NCI-H446 (cell line): ENCODE measurements around the gene PRDM16.

Experiments
- DNase-seq, 2 experiments: peaks; one replicate each; lab custom pipeline; 2025; lab: John Stamatoyannopoulos, UW

Gene PRDM16

DNA sequence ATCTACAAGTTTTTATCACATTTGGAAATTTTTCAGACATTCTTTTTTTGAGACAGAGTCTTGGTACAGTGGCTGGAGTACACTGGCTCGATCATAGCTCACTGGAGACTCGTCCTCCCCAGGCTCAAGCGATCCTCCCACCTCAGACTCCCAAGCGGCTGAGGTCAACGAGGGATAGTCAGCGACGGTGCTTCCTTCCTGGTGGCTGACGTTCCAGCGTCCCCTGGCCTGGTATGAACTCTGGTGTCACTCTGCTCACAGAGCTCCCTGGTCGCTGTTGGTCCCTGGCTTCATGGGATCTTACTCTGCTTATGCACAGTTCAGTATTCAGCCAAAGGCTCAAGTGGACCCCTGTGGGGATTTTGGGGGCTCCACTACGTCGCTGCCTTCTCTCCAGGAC lies 382.0 kb downstream of the PRDM16 start:
- no peak for DNase-seq

DNA sequence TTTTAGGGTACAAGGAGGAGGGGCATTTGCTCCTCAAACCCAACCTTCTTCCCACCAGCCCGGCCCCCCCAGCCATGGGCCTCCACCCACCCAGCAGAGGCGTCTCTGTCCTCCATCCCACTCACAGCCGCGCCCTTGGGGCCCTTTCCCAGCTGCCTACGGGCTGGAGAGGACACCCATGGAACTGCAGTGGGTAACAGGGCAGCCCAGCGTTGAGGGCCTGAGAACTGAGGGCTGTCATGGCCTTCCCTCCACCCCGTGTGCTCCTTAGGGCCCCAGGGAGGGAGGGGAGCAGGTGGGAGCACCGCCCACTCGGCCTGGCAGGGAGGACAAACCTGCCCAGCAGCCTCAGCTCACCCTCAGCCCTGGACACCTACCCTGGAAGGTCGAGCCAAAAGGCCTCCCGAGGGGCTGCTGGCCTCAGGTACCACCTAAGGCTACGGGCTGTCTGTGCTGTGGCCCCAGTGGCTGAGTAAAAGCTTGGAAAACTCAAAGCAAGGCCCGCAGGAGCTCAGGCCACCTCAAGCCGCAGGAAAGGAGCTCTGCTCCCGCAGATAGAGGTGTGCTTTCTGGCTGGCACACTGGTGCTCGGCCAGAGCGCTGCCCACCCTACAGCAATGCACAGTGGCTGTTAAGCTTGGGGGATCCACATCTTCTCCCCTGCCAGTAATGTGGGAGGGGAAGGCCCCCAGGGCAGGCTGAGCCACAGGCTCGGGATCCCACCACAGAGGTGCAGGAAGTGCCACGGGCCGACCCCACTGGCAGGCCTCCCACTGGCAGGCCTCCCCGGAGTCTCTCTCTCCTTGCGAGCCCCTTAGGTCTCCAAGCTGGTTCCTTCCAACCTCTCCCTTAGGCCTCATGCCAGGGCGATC lies 383.2 kb downstream of the PRDM16 start:
- DNase-seq: no peak

DNA sequence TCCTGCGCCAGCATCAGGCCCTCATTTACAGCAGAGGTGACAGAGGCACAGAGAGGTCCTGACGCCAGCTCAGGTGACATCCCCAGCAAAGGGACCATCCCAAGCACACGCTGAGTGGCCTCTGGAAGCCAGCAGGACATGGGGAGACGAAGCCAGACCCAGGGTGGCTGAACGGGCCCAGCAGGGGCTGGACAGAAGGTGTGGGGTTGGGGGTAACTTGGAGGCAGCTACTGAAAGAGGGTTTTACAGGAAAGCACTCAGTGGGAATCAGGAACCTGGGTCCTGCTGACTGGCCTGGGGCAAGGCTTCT lies 383.8 kb downstream of the PRDM16 start:
- no peak for DNase-seq

DNA sequence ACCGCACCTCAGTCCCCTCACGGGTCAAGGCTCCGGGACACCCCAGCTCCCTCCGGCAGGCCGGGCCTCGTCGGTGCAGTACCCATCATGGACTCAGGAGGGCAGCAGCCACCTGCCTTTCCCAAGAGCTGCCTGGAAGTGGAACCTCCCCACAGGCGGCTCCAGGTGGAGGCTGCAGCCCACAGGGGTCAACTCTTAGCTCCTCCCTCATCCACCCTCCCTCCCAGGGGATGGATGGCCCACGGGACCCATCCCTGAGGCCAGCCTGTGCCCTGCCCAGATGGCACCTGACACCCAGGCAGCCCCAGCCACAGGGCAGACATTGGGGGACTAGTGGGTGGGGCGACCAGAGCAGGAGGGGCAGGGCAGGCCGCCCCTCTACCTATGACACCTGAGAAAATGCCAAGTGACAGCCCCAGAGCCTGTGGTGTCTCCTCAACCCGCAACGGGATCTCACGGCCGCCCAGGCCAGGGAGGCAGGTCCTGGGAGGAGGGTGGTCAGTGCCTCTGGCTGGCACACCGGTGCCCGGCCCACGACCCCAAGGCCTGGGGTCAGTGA lies 384.3 kb downstream of the PRDM16 start:
- DNase-seq: peak; percentile 32 to 67

DNA sequence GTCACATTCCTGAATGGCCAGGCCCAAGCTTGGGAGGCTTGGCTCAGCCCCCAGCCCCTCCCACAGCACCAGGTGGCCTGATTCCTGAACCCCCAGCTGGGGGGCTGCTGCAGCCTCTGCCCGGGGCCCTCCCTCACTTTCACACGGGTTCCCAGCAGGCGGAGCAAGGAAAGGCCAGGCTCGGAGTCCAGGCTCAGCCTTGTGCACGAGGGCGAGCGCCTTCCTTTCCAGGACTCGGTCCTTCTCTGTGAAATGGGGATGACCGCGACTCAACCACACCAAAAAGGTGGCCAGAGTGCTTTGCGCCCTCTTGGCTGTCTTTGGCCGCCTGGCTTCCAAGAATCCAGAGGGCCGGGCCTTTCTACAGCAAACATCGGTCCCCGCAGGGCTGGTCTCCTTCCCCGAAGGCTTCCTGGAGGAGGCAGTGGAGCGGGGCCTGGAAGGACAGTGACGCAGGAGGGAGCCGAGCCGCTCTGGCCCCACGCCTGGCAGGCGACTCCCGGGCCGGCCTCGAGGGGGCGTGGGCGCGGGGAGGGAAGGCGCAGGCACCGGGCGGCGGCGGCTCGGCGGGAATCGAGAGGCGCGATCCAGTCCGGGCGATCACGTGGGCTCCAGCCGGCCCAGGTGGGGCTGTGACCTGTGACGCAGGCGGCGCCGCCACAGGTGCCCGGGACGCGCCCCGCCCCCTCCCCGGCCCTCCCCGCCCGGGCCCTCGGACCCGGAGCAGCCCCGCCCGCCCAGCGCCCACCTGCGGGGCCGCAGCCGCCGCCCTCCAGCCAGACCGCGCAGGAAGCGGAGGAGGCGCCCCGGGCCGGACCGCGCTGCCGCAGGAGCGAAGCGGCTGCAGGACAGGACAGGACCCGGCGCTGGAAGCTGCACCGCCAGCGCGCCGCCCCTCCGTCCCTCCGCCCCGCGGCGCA lies 385.1 kb downstream of the PRDM16 start, which contains the start of gene ARHGEF16:
Gene ARHGEF16, plus strand, starts transcription at position 775 of the 920 bp plus-strand sequence. CDS start 8,420 bp downstream, outside the sequence.
- DNase-seq: no peak

DNA sequence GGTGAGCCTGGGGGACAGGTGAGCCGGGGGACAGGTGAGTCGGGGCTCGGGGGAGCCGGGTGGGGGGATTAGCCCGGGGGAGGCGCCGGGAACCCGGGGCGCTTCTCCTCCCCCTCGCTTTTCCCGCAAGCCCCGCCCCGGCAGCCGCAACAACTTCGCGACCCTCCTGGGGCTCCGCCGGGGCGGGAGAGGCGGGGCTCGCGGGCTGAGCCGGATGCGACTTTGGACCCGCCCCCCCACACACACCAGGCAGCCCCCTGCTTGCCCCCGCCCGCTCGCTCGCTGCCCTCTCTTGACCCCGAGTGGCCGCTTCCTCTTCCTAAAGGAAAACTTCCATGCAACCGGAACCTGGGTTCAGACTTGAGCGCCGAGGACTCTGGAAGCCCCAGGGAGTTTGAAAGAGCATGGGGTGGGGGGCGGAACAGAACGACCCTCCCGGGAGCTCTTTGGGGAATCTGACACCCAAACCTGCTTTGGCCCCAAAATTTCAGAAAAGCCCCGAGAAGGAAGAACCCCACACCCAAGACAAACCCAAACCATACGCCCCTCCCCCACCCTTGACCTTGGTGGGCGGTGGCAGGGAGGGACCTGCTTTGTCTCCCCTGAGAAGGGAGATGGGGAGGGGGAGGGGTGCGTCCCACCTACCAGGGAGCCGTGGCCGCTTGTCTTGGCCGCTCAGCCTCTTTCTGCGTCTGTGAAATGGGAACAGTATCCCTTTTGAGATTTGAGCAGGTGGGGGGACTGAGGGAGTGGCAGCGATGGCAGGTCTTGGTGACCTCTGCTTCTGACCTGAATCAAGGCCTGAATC lies 386.0 kb downstream of the PRDM16 start:
- no peak for DNase-seq

DNA sequence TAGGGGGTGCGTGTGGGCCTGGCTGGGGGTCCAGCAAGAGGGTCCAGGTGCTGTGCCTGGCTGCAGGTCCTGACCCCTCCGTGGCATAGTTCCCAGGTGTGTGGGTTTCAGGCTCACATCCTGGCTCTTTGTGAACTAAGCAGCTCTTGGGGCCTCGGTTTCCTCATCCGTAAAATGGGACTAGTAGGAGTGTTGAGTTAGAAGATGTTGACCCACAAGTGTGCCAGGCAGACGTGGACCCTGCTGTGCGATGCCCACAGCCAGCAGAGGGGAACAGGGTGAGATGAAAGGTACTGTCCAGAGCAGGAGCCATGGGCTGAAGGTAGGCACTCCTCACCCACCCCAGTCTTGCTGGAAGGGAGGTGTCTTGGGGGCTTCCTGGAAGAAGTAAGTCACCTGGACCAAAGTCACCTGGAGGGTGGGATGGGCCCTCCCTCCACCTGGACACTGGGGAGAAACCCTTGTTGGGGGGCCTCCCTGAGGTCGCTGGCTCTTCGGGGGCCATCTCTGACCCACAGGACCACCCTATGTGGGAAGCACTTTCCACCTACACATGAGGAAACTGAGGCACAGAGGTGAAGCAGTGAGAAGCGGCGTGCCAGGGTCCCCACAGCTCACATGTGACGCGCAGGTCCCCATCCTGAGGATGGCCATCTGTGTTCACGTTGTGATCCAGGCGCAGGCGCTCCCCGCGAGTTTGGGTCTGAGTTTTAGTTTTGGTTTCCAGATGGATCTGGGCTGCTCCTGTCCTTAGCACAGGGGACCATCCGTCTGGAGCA lies 386.9 kb downstream of the PRDM16 start:
- DNase-seq: no peak

DNA sequence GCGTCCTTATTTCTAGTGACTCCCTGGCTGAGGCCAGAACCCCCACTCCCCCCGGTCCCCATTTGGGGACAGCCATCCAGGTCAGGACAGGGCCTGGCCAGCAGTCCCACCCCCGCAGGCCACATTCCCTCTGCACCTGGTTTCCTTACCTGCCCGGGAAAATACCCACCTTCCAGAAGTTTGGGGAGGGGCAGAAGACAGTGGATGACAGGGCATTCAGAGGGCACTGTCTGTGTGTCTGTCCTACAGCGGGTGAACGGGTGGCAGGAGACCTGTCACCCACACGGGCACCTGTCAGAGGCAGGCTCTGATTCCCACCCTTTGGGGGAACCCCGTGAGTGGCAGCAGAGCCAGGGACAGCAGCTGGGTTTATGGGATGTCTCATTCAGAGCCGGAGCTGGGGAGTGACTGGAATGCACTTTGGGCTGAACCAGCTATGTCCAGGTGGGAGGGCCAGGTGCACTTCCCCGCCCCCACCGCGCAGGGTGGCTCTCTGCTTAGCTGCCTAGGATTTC lies 387.5 kb downstream of the PRDM16 start:
- no peak for DNase-seq

DNA sequence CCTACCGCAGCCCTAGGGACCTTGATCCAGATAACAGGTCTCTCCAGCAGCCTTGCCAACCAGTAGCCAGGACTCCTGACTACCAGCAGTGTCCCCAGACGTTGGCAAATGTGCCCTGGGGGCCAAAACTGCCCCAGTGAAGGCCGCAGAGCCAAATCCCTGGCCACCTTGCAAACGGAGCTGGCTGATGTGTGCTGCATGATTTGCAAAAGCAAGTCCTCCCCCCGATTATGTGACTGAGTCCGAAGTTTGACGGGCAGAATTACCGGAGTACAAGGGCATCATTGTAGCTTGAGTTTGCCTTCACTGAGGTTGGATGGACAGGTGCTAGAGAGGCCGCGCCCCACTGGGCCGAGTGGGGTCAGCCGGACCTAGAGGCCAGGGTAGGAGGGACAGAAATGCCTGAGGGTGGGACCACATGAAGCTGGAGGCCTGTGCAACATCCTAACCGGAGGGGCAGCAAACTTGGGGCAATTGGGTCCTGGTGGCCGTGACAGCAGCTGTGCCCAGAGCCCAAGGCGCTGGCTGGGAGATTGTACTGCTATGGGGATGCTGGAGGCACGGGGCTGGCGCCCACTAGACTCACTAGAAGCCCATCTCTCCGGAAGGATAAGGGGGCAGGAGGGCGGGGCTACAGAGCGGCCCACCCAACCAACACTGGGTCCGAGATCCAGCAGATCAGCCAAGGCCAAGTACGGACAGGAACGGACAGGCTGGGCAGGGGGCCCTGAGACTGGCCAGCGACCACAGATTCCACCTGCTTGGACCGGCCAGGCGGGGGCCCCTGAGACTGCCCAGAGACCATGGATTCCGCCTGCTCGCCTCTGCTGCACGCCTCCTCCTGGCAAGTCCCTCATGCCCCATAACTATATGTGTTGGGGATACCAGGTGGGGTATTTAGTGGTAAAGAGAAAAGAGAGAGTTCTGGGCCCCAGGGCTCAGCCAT lies 388.2 kb downstream of the PRDM16 start:
- no peak for DNase-seq

DNA sequence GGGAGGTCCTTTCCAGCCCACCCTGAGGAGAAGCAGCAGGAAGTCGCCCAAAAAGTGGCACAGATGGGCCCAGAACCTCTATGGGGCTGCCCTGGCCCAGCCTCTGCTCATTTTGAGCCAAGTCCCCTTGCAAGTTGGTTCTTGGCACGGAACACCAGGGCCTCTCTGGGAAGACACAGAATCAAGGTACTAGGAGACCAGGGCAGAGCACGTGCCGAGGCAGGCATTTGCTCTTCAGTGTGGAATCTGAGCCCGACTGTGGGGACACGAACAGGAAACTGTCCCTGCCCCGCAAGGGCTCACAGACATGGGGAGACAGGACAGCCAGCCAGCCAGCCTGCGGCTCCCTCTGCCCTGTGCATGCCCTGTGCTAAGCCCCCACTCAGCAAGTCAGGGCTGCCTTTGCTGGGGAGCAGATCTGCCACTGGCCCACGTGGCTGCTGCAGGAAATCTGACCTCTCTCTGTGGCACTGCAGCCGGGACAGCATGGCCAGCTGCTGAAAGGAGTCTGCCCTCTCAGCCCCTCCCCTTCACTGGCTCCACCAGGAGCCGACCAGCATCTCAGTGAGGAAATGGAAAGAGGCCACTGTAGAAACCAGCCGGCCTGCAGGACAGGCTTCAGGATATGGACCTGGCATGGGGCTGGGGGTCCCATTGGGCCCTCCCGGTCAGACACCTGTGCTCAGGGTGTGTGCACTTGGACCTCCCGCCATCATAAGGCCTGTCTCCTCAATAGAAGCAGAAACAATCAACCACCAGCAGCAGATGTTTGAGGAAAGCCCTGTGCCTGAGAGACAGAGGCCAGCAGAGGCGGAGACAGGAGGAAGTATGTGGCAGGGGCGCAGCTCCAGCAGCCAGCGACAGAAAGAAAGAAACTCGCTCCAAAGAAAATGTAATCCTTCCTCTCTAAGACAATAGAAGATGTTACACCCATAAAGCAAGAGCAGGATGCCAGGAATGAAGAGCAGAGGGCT lies 389.2 kb downstream of the PRDM16 start:
- no peak for DNase-seq

DNA sequence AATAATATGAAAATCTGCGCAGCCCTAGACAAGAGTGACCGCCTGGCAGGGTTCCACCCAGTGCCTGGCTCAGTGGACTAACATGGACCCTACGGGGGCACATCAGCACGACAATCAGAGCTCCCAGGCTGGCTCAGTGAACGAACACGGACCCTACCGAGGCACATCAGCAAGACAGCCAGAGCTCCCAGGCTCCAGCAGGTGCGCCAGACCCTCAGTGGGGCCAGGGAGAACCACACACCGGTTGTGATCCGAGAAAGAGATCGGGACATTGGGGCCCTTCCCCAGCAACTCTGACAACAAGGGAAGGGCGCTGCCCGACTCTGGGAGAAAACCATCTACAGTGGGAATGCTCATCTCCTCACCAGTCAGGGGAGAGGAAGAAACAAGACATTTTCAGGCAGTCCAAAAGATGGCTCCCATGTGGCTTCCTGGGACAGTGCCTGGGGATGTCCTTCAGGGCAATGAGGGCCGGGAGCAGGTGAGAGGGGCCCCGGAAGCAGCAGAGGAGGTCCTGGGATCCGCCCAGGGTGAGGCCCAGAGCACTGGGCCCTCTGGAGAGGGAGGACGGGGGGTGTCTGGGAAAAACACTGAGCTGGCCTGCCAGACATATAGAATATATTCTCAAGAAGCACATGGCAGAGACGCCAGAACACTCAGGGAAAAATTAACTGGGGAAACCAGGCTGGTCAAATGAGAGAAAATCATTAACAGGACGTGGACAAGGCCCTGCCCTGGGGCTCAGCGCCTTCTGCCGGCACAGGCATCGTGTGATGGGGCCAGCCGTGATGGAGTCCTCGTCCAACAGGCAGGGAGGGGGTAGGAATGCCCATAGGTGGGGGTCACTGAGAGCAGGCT lies 390.3 kb downstream of the PRDM16 start:
- no peak for DNase-seq

DNA sequence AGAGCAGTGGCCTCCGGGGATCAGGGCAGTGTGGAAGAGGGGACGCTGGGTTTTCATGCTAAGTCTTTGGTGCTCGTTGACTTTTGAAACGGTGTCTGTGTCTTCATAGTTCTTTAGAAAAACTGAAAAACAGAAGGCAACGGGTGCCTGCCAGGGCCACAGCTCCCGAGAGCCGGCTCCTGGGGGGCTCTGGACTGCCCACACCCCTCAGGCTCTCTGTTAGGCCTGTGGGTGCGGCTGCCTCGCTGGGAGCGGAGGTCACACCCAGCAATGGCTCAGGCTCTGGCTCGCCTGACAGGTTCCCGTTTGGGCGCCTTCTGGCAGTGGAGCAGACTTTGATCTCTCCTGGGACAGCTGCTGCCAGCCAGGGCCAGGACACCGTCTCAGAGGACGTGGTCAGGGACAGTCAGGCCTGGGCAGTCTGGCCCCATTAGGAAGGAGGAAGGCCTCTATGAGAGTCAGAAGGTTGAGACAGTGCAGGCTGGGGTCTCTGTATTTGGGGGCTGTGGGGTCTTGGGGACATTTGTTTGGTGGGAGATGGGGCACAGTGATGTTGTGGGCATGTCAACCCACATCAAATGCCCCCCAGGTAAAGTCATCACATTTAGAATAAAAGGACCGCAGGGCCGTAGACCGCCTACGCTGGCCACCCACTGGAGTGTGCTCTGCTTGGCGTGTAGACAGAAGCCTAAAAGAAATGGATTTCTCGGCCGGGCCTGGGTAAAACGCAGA lies 391.1 kb downstream of the PRDM16 start:
- no peak for DNase-seq

DNA sequence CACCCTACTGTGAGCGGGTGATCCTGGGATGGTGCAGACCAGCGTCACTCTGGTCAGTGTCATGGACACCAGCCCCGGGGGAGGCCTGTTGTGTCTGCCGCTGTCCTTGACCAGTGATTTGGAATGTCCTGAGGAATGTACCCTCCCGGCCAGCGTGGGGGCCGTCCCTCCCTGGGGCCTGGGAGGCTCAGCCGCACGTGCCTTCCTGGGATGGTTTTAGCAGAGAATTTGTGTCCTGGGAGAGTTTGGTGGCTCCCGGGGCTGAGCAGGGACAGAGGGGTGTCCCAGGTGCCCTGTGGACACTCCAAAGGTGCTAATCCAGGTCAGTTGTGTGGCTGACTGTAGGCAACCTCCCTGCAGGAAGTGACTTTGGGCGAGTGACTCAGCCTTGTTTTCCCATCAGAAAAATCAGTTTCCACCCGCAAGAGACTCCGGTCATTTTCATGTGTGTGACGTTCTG lies 391.7 kb downstream of the PRDM16 start:
- DNase-seq: no peak

DNA sequence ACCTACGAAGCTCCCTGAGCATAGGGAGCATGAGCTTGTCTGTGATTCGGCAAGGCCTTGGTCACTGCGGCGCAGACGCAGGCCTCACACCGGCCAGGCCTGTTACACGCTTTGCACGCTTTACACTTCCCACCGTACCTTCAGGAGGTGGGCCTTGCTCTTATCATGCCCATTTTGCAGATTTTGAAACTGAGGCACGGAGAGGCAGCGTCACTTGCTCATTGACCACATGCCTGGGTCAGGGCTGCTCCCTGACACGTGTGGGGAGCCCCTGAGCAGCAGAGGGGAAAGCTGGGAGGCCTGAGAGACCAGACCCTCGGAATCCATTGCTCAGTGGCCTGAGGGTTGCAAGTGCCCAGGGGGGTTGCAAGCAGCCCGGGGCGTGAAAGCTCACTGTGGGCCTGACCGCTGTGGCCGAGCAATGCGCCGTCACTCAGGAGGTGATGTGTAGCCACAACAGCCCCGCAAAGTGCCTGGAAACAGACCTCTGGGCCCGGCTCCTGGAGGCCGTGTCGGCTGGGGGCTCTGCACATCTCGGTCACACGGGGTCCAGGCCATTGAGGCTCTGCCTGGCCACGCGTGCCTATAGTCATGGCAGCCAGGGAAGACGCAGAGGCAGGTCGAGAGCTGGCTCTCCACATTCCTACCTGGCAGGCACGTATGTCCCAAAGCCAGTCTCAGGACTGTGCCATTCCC lies 392.4 kb downstream of the PRDM16 start:
- no peak for DNase-seq

DNA sequence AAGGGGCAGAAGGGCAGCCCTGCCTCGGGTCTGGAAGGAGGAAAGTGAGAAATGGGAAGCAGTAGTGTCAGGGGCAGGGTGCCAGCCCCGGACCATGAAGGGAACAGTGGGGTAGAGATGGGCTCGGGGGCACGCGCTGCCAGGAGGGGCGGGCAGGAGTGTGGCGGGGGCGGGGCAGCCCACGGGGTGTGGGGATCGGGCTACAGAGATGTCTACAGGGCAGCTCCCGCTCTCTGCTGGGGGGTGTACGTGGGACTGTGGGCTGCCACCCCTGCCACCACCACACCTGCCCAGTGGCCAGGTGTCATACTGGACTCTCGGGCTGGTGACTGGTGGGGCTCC lies 392.9 kb downstream of the PRDM16 start:
- DNase-seq: no peak

DNA sequence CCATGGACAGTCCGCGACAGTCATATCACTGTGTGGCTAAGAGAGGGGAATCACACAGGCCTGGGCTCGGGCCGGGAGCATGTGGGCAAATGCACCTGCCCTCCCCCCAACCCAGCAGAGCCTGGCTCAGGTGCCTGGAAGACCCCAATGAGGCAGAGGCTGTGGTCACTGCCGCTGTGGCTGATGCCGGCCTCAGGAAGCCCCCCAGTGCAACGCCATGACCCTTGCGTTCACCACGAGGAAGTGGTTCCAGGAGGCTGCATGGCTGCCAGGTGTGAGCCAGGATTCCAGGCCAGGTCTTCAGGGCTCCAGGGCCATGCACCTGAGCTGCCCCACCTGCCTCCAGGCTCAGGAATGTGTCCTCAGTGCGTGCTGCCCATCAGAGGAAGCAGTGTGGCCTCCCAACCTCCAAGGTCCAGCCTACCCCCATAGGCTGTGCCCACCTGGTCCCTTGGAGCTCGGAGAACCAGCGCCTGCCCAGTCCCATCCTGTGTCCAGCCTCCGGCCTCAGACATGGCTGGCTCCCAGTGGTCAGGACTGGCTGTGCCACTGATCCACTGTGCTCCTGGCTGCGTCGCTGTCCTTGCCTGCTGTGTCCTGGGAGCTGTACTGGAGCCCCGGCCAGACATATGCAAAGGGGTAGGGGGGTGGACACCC lies 393.5 kb downstream of the PRDM16 start:
- DNase-seq: no peak
